BJ (cell line): Measurements from ENCODE around the gene CLDN5. TPM values are rescaled to one million over a fixed set of nuclear protein-coding genes. Genes with fewer than 3 reads are reported as not detected.

ENCODE experiments used
- CTCF ChIA-PET: fragments of 350-600 bp; formaldehyde crosslinking; extraction: SDS; loops from one replicate; lab custom pipeline; 2021; ENCODE audit warnings: antibody characterized with exemption, inconsistent platforms; lab: Yijun Ruan, JAX
- POLR2A ChIA-PET: fragments of 300-600 bp; sonication (Branson Sonifier 250); formaldehyde crosslinking; extraction: SDS; loops from one replicate; lab custom pipeline; 2021; ENCODE audit warnings: antibody characterized with exemption; lab: Charles Lee
- DNase-seq: peaks from one replicate; pipeline ENCODE4 v3.0.0-alpha.2; 2011; ENCODE audit warnings: low read depth
- H3K27me3 ChIP-seq: 2 replicates; pipeline ENCODE4 v1.6.0; 2011; ENCODE audit warnings: low read length; ENCODE audit not compliant: control insufficient read depth, insufficient read depth
- H3K36me3 ChIP-seq: 2 replicates; pipeline ENCODE4 v1.5.1; 2011; ENCODE audit warnings: low read length; ENCODE audit not compliant: control insufficient read depth, insufficient read depth
- H3K4me3 ChIP-seq: 2 replicates; pipeline ENCODE4 v1.5.1; 2011; ENCODE audit warnings: low read depth, mild to moderate bottlenecking, control low read depth, low read length
- CTCF ChIP-seq: IDR thresholded peaks from 2 replicates; pipeline ENCODE4 v1.5.1; 2011; ENCODE audit warnings: low read depth, mild to moderate bottlenecking, control low read depth, inconsistent platforms, low read length, moderate library complexity; ENCODE audit not compliant: insufficient read depth
- polyA plus RNA-seq: library from polyadenylated mRNA; depleted of rRNA; stranded (reverse); fragments of >200 nt; gene quantifications from 2 replicates; pipeline ENCODE4 v1.2.3, GENCODE V29; 2011

CLDN5 gene
- polyA plus RNA-seq, 1 experiment = 0.05 TPM

- no peak for DNase-seq
- ChIA-PET CTCF (interaction anchor here (0.6 kb wide), 1 partner anchor 172 kb away, joined by 3 read pairs; no protein-coding TSS in a partner anchor), POLR2A (no interaction called here)
- no peak for TF ChIP-seq CTCF
- no peaks in the 10 kb centered on the region for H3K36me3 ChIP-seq
- no peak overlapping the region for H3K4me3 ChIP-seq
- H3K27me3 ChIP-seq = peaks cover 3% of the 10 kb centered on the region
Observed at GRCh38 chr22:19526076-19526701, 2.0 kb upstream of the CLDN5 start.

DNA sequence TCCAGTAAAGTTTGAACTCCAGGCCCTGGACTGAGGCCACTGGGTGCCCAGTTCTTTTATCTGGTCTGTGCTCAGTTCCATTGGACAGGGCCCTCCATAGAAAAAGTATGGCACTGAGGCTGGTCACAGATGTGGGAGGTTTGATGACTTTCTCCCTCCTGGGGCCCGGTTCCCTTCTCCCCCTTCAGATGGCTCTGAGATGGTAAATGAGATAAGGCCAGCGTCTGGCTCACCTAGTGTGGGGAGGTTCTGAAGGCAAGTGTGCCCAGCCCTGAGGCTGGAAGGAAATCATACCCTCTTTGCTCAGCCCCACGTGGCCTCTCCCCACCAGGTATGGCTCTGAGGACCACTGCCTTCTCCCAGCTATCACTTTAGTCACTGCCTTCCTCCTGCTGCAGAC, 1.5 kb upstream of the CLDN5 start:
- CTCF ChIA-PET = no interaction called here
- POLR2A ChIA-PET = no interaction called here
- H3K27me3 ChIP-seq = peaks cover 2% of the 10 kb centered on the region; the same call in 1 of the 2 replicates
- no peak for DNase-seq
- no peaks in the 10 kb centered on the region for H3K36me3 ChIP-seq
- TF ChIP-seq CTCF = no peak
- H3K4me3 ChIP-seq = no peak overlapping the region

DNA sequence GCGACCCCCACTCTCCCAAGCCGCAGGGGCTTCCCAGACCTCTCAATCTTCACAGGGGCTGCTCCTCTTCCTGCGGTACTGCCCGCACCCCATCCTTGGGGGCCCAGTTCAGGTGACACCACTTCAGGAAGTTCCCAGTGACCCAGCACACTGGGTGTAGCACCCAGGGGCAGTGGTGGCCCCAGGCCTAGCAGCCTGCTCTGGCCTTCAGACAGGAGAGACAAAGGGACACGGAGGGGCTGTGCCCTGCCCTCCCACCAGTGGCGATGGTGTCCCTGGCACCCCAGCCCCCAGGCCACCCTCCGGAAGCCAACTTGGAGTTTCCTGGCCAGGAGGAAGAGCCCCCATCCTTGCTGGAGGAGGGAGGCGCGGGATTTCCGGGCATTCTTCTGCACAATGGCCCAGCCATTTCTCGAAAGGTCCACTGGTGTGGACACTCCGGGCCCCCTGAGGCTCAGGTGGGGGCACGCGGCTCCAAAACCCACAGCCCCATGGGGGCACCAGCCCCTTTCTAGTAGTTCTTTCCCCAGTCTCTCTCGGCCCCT, 978 bp upstream of the CLDN5 start:
- no peak for DNase-seq
- Histone ChIP-seq H3K4me3 (no peak overlapping the region), H3K36me3 (no peaks in the 10 kb centered on the region), H3K27me3 (peaks cover 2% of the 10 kb centered on the region; the same call in 1 of the 2 replicates)
- POLR2A ChIA-PET = no interaction called here
- TF ChIP-seq CTCF = no peak
- CTCF ChIA-PET = no interaction called here

GRCh38 chr22:19523240-19524169, 705 bp downstream of the CLDN5 start:
- CTCF ChIA-PET = interaction anchor here (0.6 to 0.7 kb wide), 2 partner anchors 29 to 78 kb away, joined by 3 read pairs; no protein-coding TSS in a partner anchor
- Histone ChIP-seq H3K4me3 (peak overlapping the region; percentile 34), H3K36me3 (no peaks in the 10 kb centered on the region), H3K27me3 (peaks cover 2% of the 10 kb centered on the region; the same call in 1 of the 2 replicates)
- TF ChIP-seq CTCF = no peak
- no peak for DNase-seq
- POLR2A ChIA-PET = no interaction called here

- CTCF ChIA-PET = interaction anchor here (0.7 kb wide), 1 partner anchor 30 kb away, joined by 3 read pairs; no protein-coding TSS in a partner anchor
- H3K36me3 ChIP-seq = no peaks in the 10 kb centered on the region; the same call in 1 of the 2 replicates
- POLR2A ChIA-PET = no interaction called here
- no peak overlapping the region; the same call in 1 of the 2 replicates for H3K4me3 ChIP-seq
- DNase-seq = no peak
- peaks cover 2% of the 10 kb centered on the region; the same call in 1 of the 2 replicates for H3K27me3 ChIP-seq
- no peak for TF ChIP-seq CTCF
Observed at GRCh38 chr22:19522881-19523239, 1.4 kb downstream of the CLDN5 start.
